ENCODE measurements around the gene CACNA1D.

- TF ChIP-seq CTCF (IDR thresholded peaks at IDR 0.05; ENCODE audit: insufficient read depth, low read length, poor library complexity, severe bottlenecking) (no peak), EZH2phosphoT487 (conservative IDR thresholded peaks at IDR 0.05; ENCODE audit: low read length) (no peak)
Observed at GRCh38 chr3:53835257-53835656, 340.8 kb downstream of the CACNA1D start.

Data from SU-DHL-6 (cell line).